ENCODE results near the gene KRTAP6-1. TPM values are rescaled to one million over a fixed set of nuclear protein-coding genes. Genes with fewer than 3 reads are reported as not detected.

Gene KRTAP6-1
- not detected for total RNA-seq

GRCh38 chr21:30613836-30614235 lies at the start of gene KRTAP6-1:
KRTAP6-1 (minus strand) TSS chr21:30613930; CDS start chr21:30613904, 26 bp downstream.
- FAIRE-seq = no peak
- no peak for DNase-seq (ENCODE audit: low spot score in 2 of 2)

- FAIRE-seq (no peak), DNase-seq (ENCODE audit: low spot score in 2 of 2) (no peak)
Measured at GRCh38 chr21:30652891-30653290, 39.2 kb upstream of the KRTAP6-1 start.

GRCh38 chr21:30646904-30647414 lies 33.2 kb upstream of the KRTAP6-1 start:
- DNase-seq (ENCODE audit: low spot score in 2 of 2) (no peak), FAIRE-seq (no peak)

GRCh38 chr21:30642564-30642963 lies 28.8 kb upstream of the KRTAP6-1 start, which contains the start of gene KRTAP20-3:
KRTAP20-3 (plus strand) TSS chr21:30642864.
- FAIRE-seq = no peak
- no peak for DNase-seq (ENCODE audit: low spot score in 2 of 2)

GRCh38 chr21:30638686-30639085 lies 25.0 kb upstream of the KRTAP6-1 start:
- FAIRE-seq (no peak), DNase-seq (ENCODE audit: low spot score in 2 of 2) (no peak)

GRCh38 chr21:30634906-30635305 lies 21.2 kb upstream of the KRTAP6-1 start, which contains the start of gene KRTAP20-2:
KRTAP20-2 (plus strand) TSS chr21:30635206; CDS start chr21:30635264, 58 bp downstream.
- FAIRE-seq = no peak
- no peak for DNase-seq (ENCODE audit: low spot score in 2 of 2)

- FAIRE-seq = no peak
Measured at GRCh38 chr21:30629200-30629599, 15.5 kb upstream of the KRTAP6-1 start.

GRCh38 chr21:30628109-30628508 lies 14.4 kb upstream of the KRTAP6-1 start:
- FAIRE-seq (no peak), DNase-seq (ENCODE audit: low spot score in 2 of 2) (no peak)

More at GRCh38 chr21:30629200-30629599, 15.5 kb upstream of the KRTAP6-1 start:
- no peak for DNase-seq (ENCODE audit: low spot score in 2 of 2)

- no peak for DNase-seq (ENCODE audit: low spot score in 2 of 2)
- FAIRE-seq = no peak
Measured at GRCh38 chr21:30625449-30626165, 11.9 kb upstream of the KRTAP6-1 start.

- FAIRE-seq (no peak), DNase-seq (ENCODE audit: low spot score in 2 of 2) (no peak)
Measured at GRCh38 chr21:30623362-30623761, 9.6 kb upstream of the KRTAP6-1 start.

- DNase-seq (ENCODE audit: low spot score in 2 of 2) = no peak
- FAIRE-seq = no peak
Measured at GRCh38 chr21:30620522-30620921, 6.8 kb upstream of the KRTAP6-1 start, which contains the start of gene KRTAP20-4. KRTAP20-4 (plus strand) TSS chr21:30620627.

- FAIRE-seq = no peak
Measured at GRCh38 chr21:30620080-30620479, 6.3 kb upstream of the KRTAP6-1 start.

GRCh38 chr21:30616125-30616524 lies 2.4 kb upstream of the KRTAP6-1 start, which contains the start of gene KRTAP20-1:
KRTAP20-1 (plus strand) TSS chr21:30616425; CDS start chr21:30616455, 30 bp downstream.
- FAIRE-seq = no peak
- no peak for DNase-seq (ENCODE audit: low spot score in 2 of 2)

More at GRCh38 chr21:30620080-30620479, 6.3 kb upstream of the KRTAP6-1 start:
- DNase-seq (ENCODE audit: low spot score in 2 of 2) = no peak

- FAIRE-seq (no peak), DNase-seq (ENCODE audit: low spot score in 2 of 2) (no peak)
Measured at GRCh38 chr21:30615199-30615598, 1.5 kb upstream of the KRTAP6-1 start.

- FAIRE-seq (no peak), DNase-seq (ENCODE audit: low spot score in 2 of 2) (no peak)
Measured at GRCh38 chr21:30612132-30612531, 1.6 kb downstream of the KRTAP6-1 start.

GRCh38 chr21:30605968-30606367 lies 7.8 kb downstream of the KRTAP6-1 start:
- FAIRE-seq (no peak), DNase-seq (ENCODE audit: low spot score in 2 of 2) (no peak)

- DNase-seq (ENCODE audit: low spot score in 2 of 2) (no peak), FAIRE-seq (no peak)
Measured at GRCh38 chr21:30600787-30601186, 12.9 kb downstream of the KRTAP6-1 start, which contains the start of gene KRTAP22-1. KRTAP22-1 (plus strand) TSS chr21:30601087.

GRCh38 chr21:30598802-30599201 lies 14.9 kb downstream of the KRTAP6-1 start, which contains the start of gene KRTAP6-2:
KRTAP6-2 (minus strand) TSS chr21:30598902; CDS start chr21:30598874, 28 bp downstream.
- no peak for FAIRE-seq

GRCh38 chr21:30592140-30592539 lies 21.6 kb downstream of the KRTAP6-1 start, which contains the start of gene KRTAP6-3:
KRTAP6-3 (plus strand) TSS chr21:30592440; CDS start chr21:30592446, 6 bp downstream.
- FAIRE-seq (no peak), DNase-seq (ENCODE audit: low spot score in 2 of 2) (no peak)

More at GRCh38 chr21:30598802-30599201, 14.9 kb downstream of the KRTAP6-1 start, which contains the start of gene KRTAP6-2:
- DNase-seq (ENCODE audit: low spot score in 2 of 2) = no peak

- FAIRE-seq = no peak
- DNase-seq (ENCODE audit: low spot score in 2 of 2) = no peak
Measured at GRCh38 chr21:30590297-30590696, 23.4 kb downstream of the KRTAP6-1 start, which contains the start of gene KRTAP22-2. KRTAP22-2 (minus strand) TSS chr21:30590397.

- FAIRE-seq (no peak), DNase-seq (ENCODE audit: low spot score in 2 of 2) (no peak)
Measured at GRCh38 chr21:30582870-30583269, 30.9 kb downstream of the KRTAP6-1 start.

Data from frontal cortex (tissue), 4 donors.